Measurements from ENCODE around the gene FHL1. TPM values are rescaled to one million over a fixed set of nuclear protein-coding genes. Genes with fewer than 3 reads are reported as not detected.
A peak's percentile ranks its signal among the peaks of the same experiment; 100 is the strongest.
"Not testable (repeated sequence)": the region's sequence is repeated elsewhere in the genome, so short reads cannot be mapped to it uniquely, and the experiment has no call there.

The FHL1 gene
- total RNA-seq, 1 donor from 2014 or later, result 248 TPM

DNA sequence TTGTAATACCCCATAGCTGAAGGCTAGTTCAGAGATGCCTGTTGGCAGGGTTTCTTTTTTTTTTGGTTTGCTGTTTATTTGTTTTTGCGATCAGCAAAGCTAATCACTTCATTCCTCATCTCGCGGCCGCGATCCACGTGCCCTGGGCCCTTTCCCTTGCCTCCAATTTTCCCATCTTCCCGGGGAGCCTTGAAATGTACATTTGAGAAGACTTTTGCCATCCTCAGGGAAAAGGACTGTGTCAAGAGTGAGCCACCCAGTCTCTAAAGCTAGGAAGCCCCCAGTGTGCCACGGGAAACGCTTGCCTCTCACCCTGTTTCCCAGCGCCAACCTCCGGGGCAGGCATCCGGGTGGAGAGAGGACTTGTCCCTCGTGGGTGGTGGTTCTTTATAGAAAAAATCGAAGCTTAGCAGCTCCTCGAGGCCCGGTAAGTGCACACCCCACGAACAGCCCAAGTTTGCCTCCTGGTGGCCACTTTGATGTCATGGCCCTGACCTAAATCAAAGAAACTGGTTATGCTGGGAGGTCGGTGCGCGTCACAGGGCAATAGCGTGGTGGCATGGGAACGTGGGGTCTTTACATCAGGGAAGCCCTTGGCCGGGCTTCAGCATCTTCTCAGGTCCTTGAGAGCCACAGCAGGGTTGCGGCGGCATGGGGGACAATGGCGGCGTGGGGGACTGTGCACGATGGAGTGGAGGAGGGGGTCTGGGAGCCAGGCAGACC is 61.8 kb downstream of the FHL1 start:
- DNase-seq (ENCODE audit: low spot score), result peak; percentile 58

GRCh38 chrX:136209751-136210150 is 62.4 kb downstream of the FHL1 start:
- no peak for DNase-seq (ENCODE audit: low spot score)

DNA sequence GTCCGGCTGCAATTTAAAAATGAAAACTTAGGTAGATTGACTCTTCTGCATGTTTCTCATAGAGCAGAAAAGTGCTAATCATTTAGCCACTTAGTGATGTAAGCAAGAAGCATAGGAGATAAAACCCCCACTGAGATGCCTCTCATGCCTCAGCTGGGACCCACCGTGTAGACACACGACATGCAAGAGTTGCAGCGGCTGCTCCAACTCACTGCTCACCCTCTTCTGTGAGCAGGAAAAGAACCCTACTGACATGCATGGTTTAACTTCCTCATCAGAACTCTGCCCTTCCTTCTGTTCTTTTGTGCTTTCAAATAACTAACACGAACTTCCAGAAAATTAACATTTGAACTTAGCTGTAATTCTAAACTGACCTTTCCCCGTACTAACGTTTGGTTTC is 62.9 kb downstream of the FHL1 start:
- no peak for DNase-seq (ENCODE audit: low spot score)

- DNase-seq (ENCODE audit: low spot score), result no peak
Observed at GRCh38 chrX:136210806-136211205, 63.5 kb downstream of the FHL1 start.

- no peak for DNase-seq (ENCODE audit: low spot score)
Observed at GRCh38 chrX:136211766-136212556, 64.6 kb downstream of the FHL1 start.

- no peak for DNase-seq (ENCODE audit: low spot score)
Observed at GRCh38 chrX:136212557-136213111, 65.3 kb downstream of the FHL1 start.

GRCh38 chrX:136214551-136214950 is 67.2 kb downstream of the FHL1 start:
- no peak for DNase-seq (ENCODE audit: low spot score)

DNA sequence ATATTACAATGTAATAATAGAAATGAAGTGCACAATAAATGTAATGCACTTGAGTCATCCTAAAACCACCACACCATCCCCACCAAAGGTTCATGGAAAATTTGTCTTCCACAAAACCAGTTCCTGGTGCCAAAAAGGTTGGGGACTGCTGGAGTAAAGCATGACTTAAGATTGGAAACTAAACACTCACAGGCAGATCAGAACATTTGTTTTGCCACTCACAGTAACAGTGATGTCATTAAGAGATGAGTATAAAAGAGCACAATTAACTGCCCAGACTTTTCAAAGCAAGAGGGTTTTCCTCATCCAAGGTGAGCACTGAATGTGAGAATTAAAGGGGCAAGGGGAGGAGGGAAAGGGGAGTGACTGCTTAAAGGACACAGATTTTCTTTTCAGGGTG is 68.2 kb downstream of the FHL1 start:
- DNase-seq (ENCODE audit: low spot score), result no peak

DNA sequence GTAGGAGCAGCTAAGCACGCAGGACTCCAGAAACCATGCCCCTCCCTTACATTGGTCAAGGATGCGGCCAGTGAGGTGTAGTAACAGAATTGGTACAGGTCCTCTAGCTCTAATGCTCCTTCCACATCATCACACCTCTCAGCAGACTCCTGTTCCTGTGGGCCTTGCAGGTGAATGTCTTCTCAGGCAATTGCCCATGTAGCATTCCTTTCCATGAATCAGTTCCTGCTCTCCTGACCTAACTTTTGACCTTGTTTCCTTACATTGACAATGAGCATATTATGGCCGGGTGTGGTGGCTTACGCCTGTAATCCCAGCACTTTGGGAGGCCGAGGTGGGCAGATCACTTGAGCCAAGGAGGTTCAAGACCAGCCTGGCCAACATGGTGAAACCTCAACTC is 72.6 kb downstream of the FHL1 start:
- DNase-seq (ENCODE audit: low spot score), result no peak

- no peak for DNase-seq (ENCODE audit: low spot score)
Observed at GRCh38 chrX:136220540-136220939, 73.2 kb downstream of the FHL1 start.

GRCh38 chrX:136220951-136221350 is 73.6 kb downstream of the FHL1 start:
- no peak for DNase-seq (ENCODE audit: low spot score)

GRCh38 chrX:136221851-136222513 is 74.6 kb downstream of the FHL1 start:
- no peak for DNase-seq (ENCODE audit: low spot score)

DNA sequence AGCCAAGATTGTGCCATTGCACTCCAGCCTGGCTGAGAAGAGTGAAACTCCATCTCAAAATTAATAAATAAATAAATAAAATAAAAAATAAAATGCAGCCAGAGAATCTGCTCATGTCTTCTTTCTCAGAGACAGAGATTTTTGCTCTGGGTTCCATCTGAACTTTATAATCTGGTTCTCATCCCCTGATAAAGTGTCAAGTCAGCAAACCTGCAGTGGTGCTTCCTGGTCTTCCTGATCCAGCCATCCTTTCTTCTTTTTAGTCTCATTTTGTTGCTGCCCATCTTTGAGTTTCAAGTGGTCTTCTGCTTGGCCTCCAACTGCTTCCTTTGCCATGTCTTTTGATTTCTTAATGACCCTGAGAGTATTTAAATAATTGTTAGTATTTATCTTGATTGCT is 79.7 kb downstream of the FHL1 start:
- DNase-seq (ENCODE audit: low spot score), result no peak

DNA sequence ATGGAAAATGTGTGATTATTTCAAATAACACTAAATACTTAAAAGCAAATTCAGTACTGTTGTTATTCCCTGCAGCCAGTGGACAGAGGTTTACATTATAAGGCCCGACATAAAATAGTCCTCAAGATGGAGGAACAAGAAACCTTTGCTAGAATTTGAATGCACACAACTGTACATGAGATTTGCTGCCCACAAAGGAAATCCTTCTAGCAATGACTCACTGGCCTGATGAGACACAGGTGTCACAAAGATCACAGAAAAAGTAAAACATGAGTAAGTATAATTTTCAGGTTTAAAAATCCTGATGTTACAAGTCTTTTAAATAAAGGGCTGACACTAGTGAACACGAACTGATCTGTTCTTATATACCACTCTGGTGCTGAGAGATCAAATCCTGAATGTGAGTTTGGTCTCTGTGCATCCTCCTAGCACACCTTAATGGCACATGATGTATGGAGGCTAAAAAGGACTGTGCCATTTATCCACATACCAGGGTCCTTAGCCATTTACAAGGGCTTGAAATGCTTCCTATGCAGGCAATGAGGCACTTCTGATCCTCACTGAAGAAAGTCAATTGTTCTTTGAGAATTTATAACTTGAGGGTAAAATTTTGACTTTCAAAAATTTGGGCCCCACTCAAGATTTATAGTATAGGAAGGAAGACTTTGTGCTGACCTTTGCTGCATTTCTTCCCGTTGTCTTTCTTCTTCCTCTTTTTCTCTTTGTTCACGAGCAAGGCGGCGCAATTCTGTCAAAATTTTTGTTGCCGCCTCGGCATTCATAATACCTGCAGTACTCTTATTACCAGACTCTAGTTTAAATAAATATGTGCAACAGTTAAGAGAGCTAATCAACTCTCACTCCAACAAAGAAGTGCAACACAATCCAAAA is 80.9 kb downstream of the FHL1 start:
- no peak for DNase-seq (ENCODE audit: low spot score)

DNA sequence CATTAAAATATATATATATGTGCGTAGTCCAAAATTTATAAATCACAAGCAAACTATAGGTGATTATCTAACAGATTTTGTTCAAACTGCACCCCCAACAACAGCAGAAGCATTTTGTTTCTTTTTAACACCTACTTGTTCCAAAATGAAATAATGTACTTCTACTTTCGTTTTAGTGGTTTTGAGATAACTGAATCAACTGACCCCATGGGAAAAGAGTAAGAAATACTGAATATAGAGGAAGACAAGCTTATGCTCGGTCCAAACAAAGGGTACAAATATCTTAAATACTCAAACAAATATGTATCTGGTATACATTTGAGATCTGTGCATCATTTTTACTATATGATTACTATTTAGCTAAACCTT is 81.5 kb downstream of the FHL1 start:
- DNase-seq (ENCODE audit: low spot score), result no peak

DNA sequence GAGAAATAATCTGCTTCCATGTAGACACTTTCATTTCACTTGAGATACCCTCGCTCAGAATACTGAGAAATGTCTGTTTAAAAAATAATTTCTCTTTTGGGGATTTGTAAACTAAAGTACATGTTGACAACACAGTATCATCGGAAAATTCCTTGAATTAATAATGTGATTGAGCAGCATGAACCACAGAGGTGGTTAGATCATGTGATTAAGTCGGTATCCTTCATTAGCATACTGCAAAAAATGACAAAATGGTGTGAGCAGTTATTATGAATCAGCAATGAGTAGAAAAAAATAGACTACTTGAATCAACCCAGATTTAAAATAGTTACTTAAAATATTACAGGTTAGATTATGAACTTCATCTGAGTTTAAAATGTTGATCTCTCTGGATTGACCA is 89.7 kb downstream of the FHL1 start:
- DNase-seq (ENCODE audit: low spot score), result no peak

- not testable (repeated sequence) for DNase-seq (ENCODE audit: low spot score)
Observed at GRCh38 chrX:136237849-136238248, 90.5 kb downstream of the FHL1 start.

DNA sequence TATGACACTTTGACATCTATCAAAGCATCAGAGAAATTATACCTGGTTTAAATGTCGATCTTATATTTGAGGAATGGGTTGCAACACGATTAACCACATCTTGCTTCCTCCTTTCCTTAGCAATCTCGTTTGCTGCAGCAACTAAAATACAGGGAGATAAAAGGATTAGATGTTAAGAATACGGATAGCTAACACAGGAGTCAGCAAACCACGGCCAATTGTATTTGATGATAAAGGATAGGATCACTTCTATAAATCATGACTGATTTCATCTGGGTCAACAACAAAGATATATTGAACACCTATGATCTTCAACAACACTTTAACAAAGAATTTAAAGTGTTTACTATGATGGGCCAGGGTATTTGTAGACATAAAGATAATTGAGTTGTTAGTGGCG is 98.9 kb downstream of the FHL1 start:
- no peak for DNase-seq (ENCODE audit: low spot score)

- no peak for DNase-seq (ENCODE audit: low spot score)
Observed at GRCh38 chrX:136250191-136251040, 103.1 kb downstream of the FHL1 start.

Measured in ureter (tissue), 1 donor.